NB4 (cell line): ENCODE measurements around the gene ST6GALNAC3.

Experiments used
- MYC ChIP-seq: IDR thresholded peaks from 2 replicates; pipeline ENCODE4 v1.6.1; 2011; ENCODE audit warnings: low read depth, low read length
- TF ChIP-seq, protein P1 (sequence below): IDR thresholded peaks from one replicate; pipeline ENCODE4 v1.5.1; 2012; ENCODE audit warnings: low read depth, low read length

DNA sequence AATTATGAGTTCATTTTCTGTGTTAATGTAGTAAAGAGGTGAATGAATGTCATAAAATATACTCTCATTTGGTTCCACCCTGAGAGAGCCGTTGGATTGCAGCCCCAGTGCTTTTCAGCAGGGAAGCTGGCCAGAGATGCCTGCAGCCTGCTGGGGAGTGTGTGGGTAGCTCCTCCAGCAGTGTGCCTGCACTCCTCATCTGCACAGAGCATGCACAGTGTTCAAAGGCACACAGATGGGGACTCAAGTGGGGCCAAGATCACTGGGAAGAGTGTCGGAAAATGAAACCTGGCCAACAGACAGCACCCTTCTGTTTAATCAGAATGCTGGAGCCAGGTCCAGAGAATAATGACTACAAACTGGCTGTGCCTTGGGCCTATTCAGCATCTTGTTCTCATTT is 206.8 kb downstream of the ST6GALNAC3 start:
- TF ChIP-seq, protein P1, sequence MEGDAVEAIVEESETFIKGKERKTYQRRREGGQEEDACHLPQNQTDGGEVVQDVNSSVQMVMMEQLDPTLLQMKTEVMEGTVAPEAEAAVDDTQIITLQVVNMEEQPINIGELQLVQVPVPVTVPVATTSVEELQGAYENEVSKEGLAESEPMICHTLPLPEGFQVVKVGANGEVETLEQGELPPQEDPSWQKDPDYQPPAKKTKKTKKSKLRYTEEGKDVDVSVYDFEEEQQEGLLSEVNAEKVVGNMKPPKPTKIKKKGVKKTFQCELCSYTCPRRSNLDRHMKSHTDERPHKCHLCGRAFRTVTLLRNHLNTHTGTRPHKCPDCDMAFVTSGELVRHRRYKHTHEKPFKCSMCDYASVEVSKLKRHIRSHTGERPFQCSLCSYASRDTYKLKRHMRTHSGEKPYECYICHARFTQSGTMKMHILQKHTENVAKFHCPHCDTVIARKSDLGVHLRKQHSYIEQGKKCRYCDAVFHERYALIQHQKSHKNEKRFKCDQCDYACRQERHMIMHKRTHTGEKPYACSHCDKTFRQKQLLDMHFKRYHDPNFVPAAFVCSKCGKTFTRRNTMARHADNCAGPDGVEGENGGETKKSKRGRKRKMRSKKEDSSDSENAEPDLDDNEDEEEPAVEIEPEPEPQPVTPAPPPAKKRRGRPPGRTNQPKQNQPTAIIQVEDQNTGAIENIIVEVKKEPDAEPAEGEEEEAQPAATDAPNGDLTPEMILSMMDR, result no peak
- no peak for TF ChIP-seq MYC
